K562 (cell line): ENCODE results near the gene FAM241B. TPM values are rescaled to one million over a fixed set of nuclear protein-coding genes. Genes with fewer than 3 reads are reported as not detected.

Experiments
- BACH1 ChIP-seq: fragments of 200-800 bp; sonication (Bioruptor generic); IDR thresholded peaks from 2 replicates; pipeline ENCODE4 v1.6.1; 2016; ENCODE audit warnings: missing genetic modification characterization, missing compliant biosample characterization
- CHD2 ChIP-seq: IDR thresholded peaks from 2 replicates; pipeline ENCODE4 v1.6.1; 2011; ENCODE audit warnings: low read depth, low read length
- DNMT1 ChIP-seq: fragments of 450-650 bp; IDR thresholded peaks from 2 replicates; pipeline ENCODE4 v1.6.1; 2016; ENCODE audit warnings: antibody characterized with exemption, mild to moderate bottlenecking
- ESRRA ChIP-seq: fragments of 450-650 bp; IDR thresholded peaks from 2 replicates; pipeline ENCODE4 v1.6.1; 2014; ENCODE audit warnings: low read depth, mild to moderate bottlenecking, moderate library complexity, borderline replicate concordance
- FOSL1 ChIP-seq: fragments of 200-800 bp; sonication (Bioruptor generic); conservative IDR thresholded peaks from 2 replicates; pipeline ENCODE4 v1.6.1; 2016; ENCODE audit warnings: missing genetic modification characterization, missing compliant biosample characterization
- GMEB1 ChIP-seq: fragments of 250-450 bp; sonication (Bioruptor Pico); IDR thresholded peaks from 2 replicates; pipeline ENCODE4 v1.4.0; 2020; ENCODE audit warnings: mild to moderate bottlenecking
- MTA3 ChIP-seq: fragments of 450-650 bp; formaldehyde crosslinking; IDR thresholded peaks from 2 replicates; pipeline ENCODE4 v1.6.1; 2017; ENCODE audit warnings: mild to moderate bottlenecking, borderline replicate concordance
- RBM15 ChIP-seq: fragments of 200-400 bp; formaldehyde crosslinking; IDR thresholded peaks from 2 replicates; pipeline ENCODE4 v1.6.1; 2018; ENCODE audit warnings: mild to moderate bottlenecking, low read length, moderate library complexity; ENCODE audit not compliant: insufficient read depth
- STAG1 ChIP-seq: sonication (generic); formaldehyde crosslinking; IDR thresholded peaks from 2 replicates; pipeline ENCODE4 v1.5.0; 2020; ENCODE audit warnings: missing genetic modification reagents, borderline replicate concordance
- ZNF280B ChIP-seq: fragments of 250-450 bp; sonication (Bioruptor Pico); IDR thresholded peaks from 2 replicates; pipeline ENCODE4 v1.5.1; 2021; ENCODE audit warnings: mild to moderate bottlenecking
- ZNF408 ChIP-seq: fragments of 250-450 bp; sonication (Bioruptor Pico); IDR thresholded peaks from 2 replicates; pipeline ENCODE4 v1.4.0; 2020; ENCODE audit warnings: low read depth, mild to moderate bottlenecking, moderate library complexity
- ZNF696 ChIP-seq: fragments of 250-450 bp; sonication (Bioruptor Pico); conservative IDR thresholded peaks from 2 replicates; pipeline ENCODE4 v1.4.0; 2020; ENCODE audit warnings: mild to moderate bottlenecking, moderate library complexity
- polyA plus RNA-seq, 8 experiments: library from polyadenylated mRNA; depleted of rRNA in 4 of 8; stranded (reverse) in 5 of 8; unstranded in 3 of 8; fragments of >200 nt; fragmentation: Nextera tagmentation in 2 of 8; fragmentation: Illumina TruSeq in 1 of 8; extraction: Ambion mirVana in 2 of 8; extraction: Trizol in 1 of 8; gene quantifications; 2 replicates each; pipeline versions ENCODE4 v1.2.1 to v1.2.3, GENCODE V29; 2011 to 2014; ENCODE audit warnings: inconsistent platforms in 1 of 8, missing spikeins in 1 of 8
- total RNA-seq, 7 experiments: library from RNA; depleted of rRNA in 6 of 7; stranded (reverse); fragments of >200 nt in 6 of 7; fragmentation: Illumina TruSeq in 2 of 7; extraction: Trizol in 2 of 7; gene quantifications; 2 replicates each; pipeline versions ENCODE4 v1.2.1 to v1.2.3, GENCODE V29; 2011 to 2021; ENCODE audit warnings: low replicate concordance in 1 of 7

The FAM241B gene
- total and polyA plus RNA-seq, 9 of the 15 experiments (the other 6 are each of a cell fraction or from before 2014, with no cell fraction given), result 1.9 to 11.1 (median 3.0) TPM

- TF ChIP-seq STAG1 (no peak), RBM15 (no peak), GMEB1 (CRISPR knock-in tag) (no peak), ZNF408 (CRISPR knock-in tag) (no peak), ESRRA (no peak), ZNF280B (CRISPR knock-in tag) (no peak), CHD2 (no peak), DNMT1 (no peak), BACH1 (tag) (no peak), ZNF696 (no peak), FOSL1 (no peak), MTA3 (no peak)
Measured at GRCh38 chr10:69640196-69640980, 10.3 kb downstream of the FAM241B start (continued).
